Measurements from ENCODE around the gene CCL13.

DNA sequence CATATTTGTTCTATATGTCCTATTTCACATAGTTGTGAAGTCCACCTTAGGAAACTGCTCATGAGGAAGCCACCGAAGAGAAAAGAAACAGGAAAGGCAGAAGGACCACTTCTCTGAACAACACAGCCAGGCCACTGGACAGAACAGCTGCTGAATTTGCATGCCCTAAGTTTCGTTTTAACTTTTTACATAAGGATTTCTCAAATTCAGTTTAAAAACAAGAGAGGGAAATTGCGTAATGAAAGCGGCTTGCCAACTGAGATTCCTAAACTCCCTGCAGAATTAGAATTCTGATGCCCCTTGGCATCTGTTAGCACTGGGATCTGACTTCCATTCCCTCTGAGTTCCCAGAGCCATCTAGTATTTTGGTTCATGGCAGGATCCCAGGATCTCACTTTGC lies 42.0 kb upstream of the CCL13 start:
- no peak for TF ChIP-seq RARB (CRISPR knock-in tag; IDR thresholded peaks at IDR 0.05)
- TF ChIP-seq ZFP30 (CRISPR knock-in tag; IDR thresholded peaks at IDR 0.05) = no peak
- TF ChIP-seq, protein P1, sequence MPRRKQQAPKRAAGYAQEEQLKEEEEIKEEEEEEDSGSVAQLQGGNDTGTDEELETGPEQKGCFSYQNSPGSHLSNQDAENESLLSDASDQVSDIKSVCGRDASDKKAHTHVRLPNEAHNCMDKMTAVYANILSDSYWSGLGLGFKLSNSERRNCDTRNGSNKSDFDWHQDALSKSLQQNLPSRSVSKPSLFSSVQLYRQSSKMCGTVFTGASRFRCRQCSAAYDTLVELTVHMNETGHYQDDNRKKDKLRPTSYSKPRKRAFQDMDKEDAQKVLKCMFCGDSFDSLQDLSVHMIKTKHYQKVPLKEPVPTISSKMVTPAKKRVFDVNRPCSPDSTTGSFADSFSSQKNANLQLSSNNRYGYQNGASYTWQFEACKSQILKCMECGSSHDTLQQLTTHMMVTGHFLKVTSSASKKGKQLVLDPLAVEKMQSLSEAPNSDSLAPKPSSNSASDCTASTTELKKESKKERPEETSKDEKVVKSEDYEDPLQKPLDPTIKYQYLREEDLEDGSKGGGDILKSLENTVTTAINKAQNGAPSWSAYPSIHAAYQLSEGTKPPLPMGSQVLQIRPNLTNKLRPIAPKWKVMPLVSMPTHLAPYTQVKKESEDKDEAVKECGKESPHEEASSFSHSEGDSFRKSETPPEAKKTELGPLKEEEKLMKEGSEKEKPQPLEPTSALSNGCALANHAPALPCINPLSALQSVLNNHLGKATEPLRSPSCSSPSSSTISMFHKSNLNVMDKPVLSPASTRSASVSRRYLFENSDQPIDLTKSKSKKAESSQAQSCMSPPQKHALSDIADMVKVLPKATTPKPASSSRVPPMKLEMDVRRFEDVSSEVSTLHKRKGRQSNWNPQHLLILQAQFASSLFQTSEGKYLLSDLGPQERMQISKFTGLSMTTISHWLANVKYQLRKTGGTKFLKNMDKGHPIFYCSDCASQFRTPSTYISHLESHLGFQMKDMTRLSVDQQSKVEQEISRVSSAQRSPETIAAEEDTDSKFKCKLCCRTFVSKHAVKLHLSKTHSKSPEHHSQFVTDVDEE (CRISPR knock-in tag; IDR thresholded peaks at IDR 0.05) = no peak
- TF ChIP-seq, protein P2, sequence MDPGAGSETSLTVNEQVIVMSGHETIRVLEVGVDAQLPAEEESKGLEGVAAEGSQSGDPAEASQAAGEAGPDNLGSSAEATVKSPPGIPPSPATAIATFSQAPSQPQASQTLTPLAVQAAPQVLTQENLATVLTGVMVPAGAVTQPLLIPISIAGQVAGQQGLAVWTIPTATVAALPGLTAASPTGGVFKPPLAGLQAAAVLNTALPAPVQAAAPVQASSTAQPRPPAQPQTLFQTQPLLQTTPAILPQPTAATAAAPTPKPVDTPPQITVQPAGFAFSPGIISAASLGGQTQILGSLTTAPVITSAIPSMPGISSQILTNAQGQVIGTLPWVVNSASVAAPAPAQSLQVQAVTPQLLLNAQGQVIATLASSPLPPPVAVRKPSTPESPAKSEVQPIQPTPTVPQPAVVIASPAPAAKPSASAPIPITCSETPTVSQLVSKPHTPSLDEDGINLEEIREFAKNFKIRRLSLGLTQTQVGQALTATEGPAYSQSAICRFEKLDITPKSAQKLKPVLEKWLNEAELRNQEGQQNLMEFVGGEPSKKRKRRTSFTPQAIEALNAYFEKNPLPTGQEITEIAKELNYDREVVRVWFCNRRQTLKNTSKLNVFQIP (CRISPR knock-in tag; IDR thresholded peaks at IDR 0.05; ENCODE audit: borderline replicate concordance, low read depth) = no peak
- TF ChIP-seq GLIS3 (CRISPR knock-in tag; IDR thresholded peaks at IDR 0.05) = no peak
- TF ChIP-seq ZFP3 (CRISPR knock-in tag; IDR thresholded peaks at IDR 0.05) = no peak
- no peak for TF ChIP-seq TOX (CRISPR knock-in tag; IDR thresholded peaks at IDR 0.05; ENCODE audit: borderline replicate concordance)
- TF ChIP-seq ESRRG (CRISPR knock-in tag; IDR thresholded peaks at IDR 0.05) = no peak
- TF ChIP-seq, protein P3, sequence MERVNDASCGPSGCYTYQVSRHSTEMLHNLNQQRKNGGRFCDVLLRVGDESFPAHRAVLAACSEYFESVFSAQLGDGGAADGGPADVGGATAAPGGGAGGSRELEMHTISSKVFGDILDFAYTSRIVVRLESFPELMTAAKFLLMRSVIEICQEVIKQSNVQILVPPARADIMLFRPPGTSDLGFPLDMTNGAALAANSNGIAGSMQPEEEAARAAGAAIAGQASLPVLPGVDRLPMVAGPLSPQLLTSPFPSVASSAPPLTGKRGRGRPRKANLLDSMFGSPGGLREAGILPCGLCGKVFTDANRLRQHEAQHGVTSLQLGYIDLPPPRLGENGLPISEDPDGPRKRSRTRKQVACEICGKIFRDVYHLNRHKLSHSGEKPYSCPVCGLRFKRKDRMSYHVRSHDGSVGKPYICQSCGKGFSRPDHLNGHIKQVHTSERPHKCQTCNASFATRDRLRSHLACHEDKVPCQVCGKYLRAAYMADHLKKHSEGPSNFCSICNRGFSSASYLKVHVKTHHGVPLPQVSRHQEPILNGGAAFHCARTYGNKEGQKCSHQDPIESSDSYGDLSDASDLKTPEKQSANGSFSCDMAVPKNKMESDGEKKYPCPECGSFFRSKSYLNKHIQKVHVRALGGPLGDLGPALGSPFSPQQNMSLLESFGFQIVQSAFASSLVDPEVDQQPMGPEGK (CRISPR knock-in tag; IDR thresholded peaks at IDR 0.05; ENCODE audit: borderline replicate concordance) = no peak
- no peak for TF ChIP-seq ISL1 (CRISPR knock-in tag; IDR thresholded peaks at IDR 0.05)
- no peak for TF ChIP-seq SNAI2 (CRISPR knock-in tag; IDR thresholded peaks at IDR 0.05)

Measured in SK-N-SH treated with all-trans-retinoic acid at 6 μM for 48 hours (cell line).